Suprapubic skin (tissue), 3 donors: ENCODE measurements around the gene C14orf93.

Experiments
- POLR2A ChIP-seq, 2 donors: fragments of 450-650 bp; IDR thresholded peaks; one replicate each; pipeline ENCODE4 v1.6.1; 2017; ENCODE audit warnings: antibody characterized with exemption in 2 of 2, mild to moderate bottlenecking in 2 of 2, moderate library complexity in 2 of 2
- TF ChIP-seq, protein P1 (sequence below), 2 donors: fragments of 200-600 bp in 1 of 2; fragments of 450-650 bp in 1 of 2; sonication (generic) in 1 of 2; IDR thresholded peaks; one replicate each; pipeline ENCODE4 v1.5.1; 2016 to 2019; ENCODE audit warnings: antibody characterized with exemption in 2 of 2, mild to moderate bottlenecking in 1 of 2, moderate library complexity in 1 of 2

DNA sequence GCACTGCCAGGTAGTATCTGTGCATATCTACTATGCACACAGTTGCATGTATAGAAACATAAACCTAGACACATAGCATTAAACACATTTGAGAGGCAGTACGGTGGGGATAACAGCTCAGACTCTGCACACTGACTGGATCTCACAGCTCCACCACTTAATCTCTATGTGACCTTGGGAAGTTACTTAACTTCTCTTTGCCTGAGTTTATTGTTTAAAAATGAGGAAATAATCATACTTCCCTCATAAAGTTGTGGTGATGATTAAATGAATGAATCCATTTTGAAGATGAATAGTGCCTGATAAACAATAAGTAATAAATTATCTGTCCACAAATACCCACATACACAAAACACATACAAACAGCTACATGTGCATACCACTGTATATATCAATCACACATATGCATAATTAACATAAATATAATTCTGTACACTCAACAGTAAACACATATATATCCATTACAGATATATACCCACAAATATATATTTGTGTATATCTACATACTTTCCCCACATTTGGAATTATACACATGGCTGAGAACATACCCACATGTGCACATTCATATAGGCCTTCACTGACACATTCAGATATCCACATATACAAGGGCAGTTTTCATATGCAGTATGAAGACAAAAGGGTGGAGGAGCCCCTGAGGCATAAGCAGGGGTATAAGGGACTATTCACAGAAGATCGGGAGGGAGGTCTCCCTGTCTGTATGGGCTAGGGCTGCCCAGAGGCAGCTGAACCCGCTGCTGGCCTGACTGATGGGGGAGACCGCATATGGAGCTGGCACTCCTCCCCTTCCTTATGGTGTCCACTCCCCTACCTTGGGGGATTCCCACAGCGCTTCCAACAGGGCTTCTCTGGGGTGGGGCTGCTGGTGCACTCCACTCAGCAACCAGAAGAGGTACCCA is 41.5 kb upstream of the C14orf93 start:
- TF ChIP-seq, protein P1, sequence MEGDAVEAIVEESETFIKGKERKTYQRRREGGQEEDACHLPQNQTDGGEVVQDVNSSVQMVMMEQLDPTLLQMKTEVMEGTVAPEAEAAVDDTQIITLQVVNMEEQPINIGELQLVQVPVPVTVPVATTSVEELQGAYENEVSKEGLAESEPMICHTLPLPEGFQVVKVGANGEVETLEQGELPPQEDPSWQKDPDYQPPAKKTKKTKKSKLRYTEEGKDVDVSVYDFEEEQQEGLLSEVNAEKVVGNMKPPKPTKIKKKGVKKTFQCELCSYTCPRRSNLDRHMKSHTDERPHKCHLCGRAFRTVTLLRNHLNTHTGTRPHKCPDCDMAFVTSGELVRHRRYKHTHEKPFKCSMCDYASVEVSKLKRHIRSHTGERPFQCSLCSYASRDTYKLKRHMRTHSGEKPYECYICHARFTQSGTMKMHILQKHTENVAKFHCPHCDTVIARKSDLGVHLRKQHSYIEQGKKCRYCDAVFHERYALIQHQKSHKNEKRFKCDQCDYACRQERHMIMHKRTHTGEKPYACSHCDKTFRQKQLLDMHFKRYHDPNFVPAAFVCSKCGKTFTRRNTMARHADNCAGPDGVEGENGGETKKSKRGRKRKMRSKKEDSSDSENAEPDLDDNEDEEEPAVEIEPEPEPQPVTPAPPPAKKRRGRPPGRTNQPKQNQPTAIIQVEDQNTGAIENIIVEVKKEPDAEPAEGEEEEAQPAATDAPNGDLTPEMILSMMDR (IDR thresholded peaks at IDR 0.05): no peak
- no peak for TF ChIP-seq POLR2A (IDR thresholded peaks at IDR 0.05)
